ENCODE data around the gene PNPLA5.

DNA sequence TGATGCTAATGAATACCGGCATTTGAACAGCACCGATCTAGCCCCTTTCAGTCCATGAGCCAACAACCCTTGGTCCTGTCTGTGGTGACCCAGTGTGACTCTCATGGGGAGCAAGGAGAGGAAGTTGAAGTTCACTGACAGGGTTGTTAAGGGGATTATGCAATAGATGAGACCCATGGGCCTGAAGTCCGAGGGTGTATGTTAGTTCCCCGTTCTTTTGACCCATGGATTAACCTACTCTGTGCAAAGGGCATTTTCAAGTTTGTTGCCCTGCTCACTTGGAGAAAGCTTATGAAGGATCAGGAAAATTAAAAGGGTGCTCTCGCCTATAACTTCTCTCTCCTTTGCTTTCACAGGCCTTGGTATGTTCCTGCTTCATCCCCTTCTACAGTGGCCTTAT, 36.7 kb upstream of the PNPLA5 start:
- TF ChIP-seq, protein P1, sequence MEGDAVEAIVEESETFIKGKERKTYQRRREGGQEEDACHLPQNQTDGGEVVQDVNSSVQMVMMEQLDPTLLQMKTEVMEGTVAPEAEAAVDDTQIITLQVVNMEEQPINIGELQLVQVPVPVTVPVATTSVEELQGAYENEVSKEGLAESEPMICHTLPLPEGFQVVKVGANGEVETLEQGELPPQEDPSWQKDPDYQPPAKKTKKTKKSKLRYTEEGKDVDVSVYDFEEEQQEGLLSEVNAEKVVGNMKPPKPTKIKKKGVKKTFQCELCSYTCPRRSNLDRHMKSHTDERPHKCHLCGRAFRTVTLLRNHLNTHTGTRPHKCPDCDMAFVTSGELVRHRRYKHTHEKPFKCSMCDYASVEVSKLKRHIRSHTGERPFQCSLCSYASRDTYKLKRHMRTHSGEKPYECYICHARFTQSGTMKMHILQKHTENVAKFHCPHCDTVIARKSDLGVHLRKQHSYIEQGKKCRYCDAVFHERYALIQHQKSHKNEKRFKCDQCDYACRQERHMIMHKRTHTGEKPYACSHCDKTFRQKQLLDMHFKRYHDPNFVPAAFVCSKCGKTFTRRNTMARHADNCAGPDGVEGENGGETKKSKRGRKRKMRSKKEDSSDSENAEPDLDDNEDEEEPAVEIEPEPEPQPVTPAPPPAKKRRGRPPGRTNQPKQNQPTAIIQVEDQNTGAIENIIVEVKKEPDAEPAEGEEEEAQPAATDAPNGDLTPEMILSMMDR (IDR thresholded peaks at IDR 0.05; ENCODE audit: borderline replicate concordance, extremely low read depth, low read length, poor library complexity, severe bottlenecking) = no peak
- TF ChIP-seq EZH2 (IDR thresholded peaks at IDR 0.05; ENCODE audit: borderline replicate concordance, low read depth, low read length, severe bottlenecking) = no peak
